Mucosa of descending colon (tissue), 3 donors: Measurements from ENCODE around the gene GHRHR. TPM values are rescaled to one million over a fixed set of nuclear protein-coding genes. Genes with fewer than 3 reads are reported as not detected.

Source experiments
- ATAC-seq: fragments of 200-7000 bp; cut with Tn5 transposase; one replicate; pipeline ENCODE4 v1.9.1; 2020; ENCODE audit warnings: mild to moderate bottlenecking, moderate library complexity
- DNase-seq, 3 donors: peaks; one replicate each; pipeline ENCODE4 v3.0.0-alpha.2; 2020
- H3K36me3 ChIP-seq: fragments of 200-600 bp; one replicate; pipeline ENCODE4 v1.8.0; 2021; ENCODE audit warnings: low read depth, mild to moderate bottlenecking
- H3K4me1 ChIP-seq: fragments of 200-600 bp; one replicate; pipeline ENCODE4 v1.8.0; 2021; ENCODE audit warnings: low read depth, mild to moderate bottlenecking
- H3K4me3 ChIP-seq: fragments of 200-600 bp; one replicate; pipeline ENCODE4 v1.8.0; 2021; ENCODE audit warnings: mild to moderate bottlenecking
- H3K9me3 ChIP-seq: fragments of 200-600 bp; one replicate; pipeline ENCODE4 v1.8.0; 2021; ENCODE audit warnings: mild to moderate bottlenecking
- CTCF ChIP-seq: fragments of 200-600 bp; IDR thresholded peaks from one replicate; pipeline ENCODE4 v1.8.0; 2022; ENCODE audit warnings: antibody characterized with exemption, mild to moderate bottlenecking
- intact Hi-C, 2 donors: fragments of 100-400 bp; cut with DNase I in 1 of 2; cut with micrococcal nuclease in 1 of 2; formaldehyde crosslinking; loops; one replicate each; pipeline versions ENCODE4 v1.11.0 to v1.11.1; 2022; cut with DNase I, micrococcal nuclease
- total RNA-seq, 3 donors: library from RNA; stranded (reverse); fragmentation: NEBNext Ultra II Directional in 2 of 3; extraction: Animal tissue kit (Norgen Biotek cat#: 25700) in 2 of 3; gene quantifications; one replicate each; pipeline versions ENCODE4 v1.2.1 to v1.2.4, GENCODE V29; 2021 to 2023
- donor health status: DM: no; HTN: no; CAD: no; lungs with moderate emphysema.
- donor health status: DM: no; HTN: no; CAD: no.
- donor health status: DM: no; HTN: yes; CAD: no.

Gene GHRHR
- total RNA-seq, 3 donors from 2014 or later, result not detected

GRCh38 chr7:30987936-30988335 is 24.2 kb downstream of the GHRHR start:
- no peak for TF ChIP-seq CTCF
- no peak overlapping the region for H3K4me3 ChIP-seq
- no peaks in the 10 kb centered on the region for H3K36me3 ChIP-seq
- intact Hi-C loops, result no loop called here
- peaks cover 5% of the 10 kb centered on the region for H3K4me1 ChIP-seq
- no peaks in the 10 kb centered on the region for H3K9me3 ChIP-seq
- no peak for ATAC-seq
- DNase-seq, result no peak

- intact Hi-C loops, result no loop called here
- ATAC-seq, result peak; percentile 73
- Histone ChIP-seq H3K36me3 (no peaks in the 10 kb centered on the region), H3K4me1 (peaks cover 5% of the 10 kb centered on the region), H3K9me3 (no peaks in the 10 kb centered on the region), H3K4me3 (no peak overlapping the region)
- peak; percentile 10 to 70 (median 61) for DNase-seq
- no peak for TF ChIP-seq CTCF
Observed at GRCh38 chr7:30988351-30989005, 24.7 kb downstream of the GHRHR start.

GRCh38 chr7:30989008-30989823 is 25.5 kb downstream of the GHRHR start:
- H3K36me3 ChIP-seq, result no peaks in the 10 kb centered on the region
- TF ChIP-seq CTCF, result no peak
- H3K4me3 ChIP-seq, result no peak overlapping the region
- ATAC-seq (no peak), DNase-seq (no peak)
- intact Hi-C loops, result no loop called here
- no peaks in the 10 kb centered on the region for H3K9me3 ChIP-seq
- H3K4me1 ChIP-seq, result peaks cover 5% of the 10 kb centered on the region

- H3K36me3 ChIP-seq, result no peaks in the 10 kb centered on the region
- no peak overlapping the region for H3K4me3 ChIP-seq
- peaks cover 5% of the 10 kb centered on the region for H3K4me1 ChIP-seq
- intact Hi-C loops, result no loop called here
- ATAC-seq (no peak), DNase-seq (no peak)
- no peak for TF ChIP-seq CTCF
- no peaks in the 10 kb centered on the region for H3K9me3 ChIP-seq
Observed at GRCh38 chr7:30989824-30990672, 26.3 kb downstream of the GHRHR start.

- H3K36me3 ChIP-seq, result no peaks in the 10 kb centered on the region
- intact Hi-C loops, result no loop called here
- H3K4me1 ChIP-seq, result peaks cover 5% of the 10 kb centered on the region
- no peak overlapping the region for H3K4me3 ChIP-seq
- TF ChIP-seq CTCF, result no peak
- DNase-seq, result no peak
- no peaks in the 10 kb centered on the region for H3K9me3 ChIP-seq
- ATAC-seq, result no peak
Observed at GRCh38 chr7:30990673-30991170, 27.0 kb downstream of the GHRHR start.
